Ovary (tissue), 3 donors: Measurements from ENCODE around the gene BMX.

Source experiments
- CTCF ChIP-seq, 3 donors: fragments of 450-650 bp in 2 of 3; fragments of 200-600 bp in 1 of 3; IDR thresholded peaks; one replicate each; pipeline versions ENCODE4 v1.5.1 to v1.8.0; 2016 to 2022; ENCODE audit warnings: antibody characterized with exemption in 3 of 3, mild to moderate bottlenecking in 1 of 3
- POLR2A ChIP-seq: fragments of 450-650 bp; IDR thresholded peaks from one replicate; pipeline ENCODE4 v1.6.1; 2017; ENCODE audit warnings: antibody characterized with exemption, mild to moderate bottlenecking, moderate library complexity
- donor health status: DM: no; HTN: no; CAD: no.

GRCh38 chrX:15465896-15466651, 34.5 kb upstream of the BMX start:
- TF ChIP-seq CTCF (IDR thresholded peaks at IDR 0.05) = no peak
- TF ChIP-seq POLR2A = no peak
